Choroid plexus epithelial cell (primary cell): ENCODE measurements around the gene FNDC3B.

ENCODE experiments used
- DNase-seq: peaks from one replicate; pipeline ENCODE4 v3.0.0-alpha.2; 2010; ENCODE audit warnings: low read depth
- H3K4me3 ChIP-seq: 2 replicates; pipeline ENCODE4 v1.5.1; 2011; ENCODE audit warnings: low read depth, mild to moderate bottlenecking, control low read depth, low read length, moderate library complexity
- TF ChIP-seq, protein P1 (sequence below): conservative IDR thresholded peaks from 2 replicates; pipeline ENCODE4 v1.5.1; 2011; ENCODE audit warnings: low read depth, mild to moderate bottlenecking, control low read depth, inconsistent platforms, low read length, moderate library complexity

FNDC3B gene

DNA sequence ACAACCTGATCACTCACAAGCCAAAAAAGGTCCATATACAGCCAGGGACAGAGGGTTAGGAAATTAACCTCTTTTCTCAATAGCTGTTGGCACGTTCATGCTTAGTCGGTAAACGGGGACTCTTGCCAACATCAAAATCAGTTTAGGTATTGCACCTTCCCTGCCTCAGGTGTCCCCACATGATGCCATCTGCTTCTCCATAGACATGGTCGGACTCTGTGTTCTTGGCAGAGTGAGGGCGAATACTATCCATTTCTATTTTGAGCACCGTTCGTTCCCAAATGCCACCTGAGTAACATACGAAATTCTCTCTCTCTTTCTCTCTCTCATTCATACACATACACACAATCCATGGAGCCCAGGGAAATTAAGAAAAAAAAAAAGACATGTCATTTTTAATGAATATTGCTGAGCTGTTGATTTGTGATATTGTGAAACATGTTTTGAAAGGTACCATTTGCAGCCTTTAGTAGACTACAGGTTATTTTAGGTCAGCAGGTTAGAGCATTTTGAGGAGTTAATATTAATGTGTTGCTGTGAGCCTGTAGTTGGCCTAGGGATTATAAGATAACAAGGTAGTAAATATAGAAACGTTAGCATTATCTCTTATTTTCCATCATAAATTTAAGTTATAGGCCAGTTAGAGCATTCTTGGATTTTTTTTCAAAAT lies 330.3 kb downstream of the FNDC3B start:
- DNase-seq, result no peak
- H3K4me3 ChIP-seq, result no peak overlapping the region
- TF ChIP-seq, protein P1, sequence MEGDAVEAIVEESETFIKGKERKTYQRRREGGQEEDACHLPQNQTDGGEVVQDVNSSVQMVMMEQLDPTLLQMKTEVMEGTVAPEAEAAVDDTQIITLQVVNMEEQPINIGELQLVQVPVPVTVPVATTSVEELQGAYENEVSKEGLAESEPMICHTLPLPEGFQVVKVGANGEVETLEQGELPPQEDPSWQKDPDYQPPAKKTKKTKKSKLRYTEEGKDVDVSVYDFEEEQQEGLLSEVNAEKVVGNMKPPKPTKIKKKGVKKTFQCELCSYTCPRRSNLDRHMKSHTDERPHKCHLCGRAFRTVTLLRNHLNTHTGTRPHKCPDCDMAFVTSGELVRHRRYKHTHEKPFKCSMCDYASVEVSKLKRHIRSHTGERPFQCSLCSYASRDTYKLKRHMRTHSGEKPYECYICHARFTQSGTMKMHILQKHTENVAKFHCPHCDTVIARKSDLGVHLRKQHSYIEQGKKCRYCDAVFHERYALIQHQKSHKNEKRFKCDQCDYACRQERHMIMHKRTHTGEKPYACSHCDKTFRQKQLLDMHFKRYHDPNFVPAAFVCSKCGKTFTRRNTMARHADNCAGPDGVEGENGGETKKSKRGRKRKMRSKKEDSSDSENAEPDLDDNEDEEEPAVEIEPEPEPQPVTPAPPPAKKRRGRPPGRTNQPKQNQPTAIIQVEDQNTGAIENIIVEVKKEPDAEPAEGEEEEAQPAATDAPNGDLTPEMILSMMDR, result no peak

DNA sequence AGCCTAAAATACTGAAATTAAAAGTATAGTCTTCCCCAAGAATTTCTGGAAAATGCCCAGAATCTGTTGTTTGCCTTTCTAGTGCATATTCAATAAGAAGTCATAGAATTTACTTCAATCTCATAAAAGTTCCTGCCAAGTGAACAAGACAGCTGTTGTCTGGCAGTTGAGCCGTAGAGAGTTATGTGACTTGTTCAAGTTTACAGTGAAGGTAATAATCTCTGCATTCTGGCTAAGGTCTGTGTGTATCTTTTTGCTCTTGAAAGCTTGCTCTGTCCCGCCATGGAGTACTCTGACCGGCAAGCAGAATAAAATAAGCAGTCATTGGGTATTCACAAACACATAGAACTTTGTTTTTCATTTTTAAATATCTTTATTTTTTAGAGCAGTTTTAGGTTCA lies 331.0 kb downstream of the FNDC3B start:
- DNase-seq, result no peak
- TF ChIP-seq, protein P1, result no peak
- no peak overlapping the region for H3K4me3 ChIP-seq

DNA sequence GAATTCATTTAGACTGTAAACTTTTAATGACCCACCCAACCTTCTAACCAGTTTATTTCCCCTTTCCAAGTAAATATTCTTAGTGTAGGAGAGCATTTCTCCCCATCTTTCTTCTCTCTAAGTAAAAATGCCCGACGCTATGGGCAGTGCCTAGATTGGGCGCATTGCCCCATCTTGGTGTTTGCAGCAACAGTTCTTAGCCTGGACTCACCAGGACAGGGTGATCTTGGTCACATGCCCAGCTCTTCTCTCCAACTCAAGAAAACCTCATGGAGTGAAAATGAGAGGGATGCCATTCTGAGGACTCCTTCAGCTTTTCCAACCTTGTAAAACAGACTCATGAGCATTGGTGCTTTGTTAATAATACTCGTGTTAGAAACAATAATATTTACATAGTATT lies 332.2 kb downstream of the FNDC3B start:
- DNase-seq, result no peak
- TF ChIP-seq, protein P1, result no peak
- no peak overlapping the region for H3K4me3 ChIP-seq

DNA sequence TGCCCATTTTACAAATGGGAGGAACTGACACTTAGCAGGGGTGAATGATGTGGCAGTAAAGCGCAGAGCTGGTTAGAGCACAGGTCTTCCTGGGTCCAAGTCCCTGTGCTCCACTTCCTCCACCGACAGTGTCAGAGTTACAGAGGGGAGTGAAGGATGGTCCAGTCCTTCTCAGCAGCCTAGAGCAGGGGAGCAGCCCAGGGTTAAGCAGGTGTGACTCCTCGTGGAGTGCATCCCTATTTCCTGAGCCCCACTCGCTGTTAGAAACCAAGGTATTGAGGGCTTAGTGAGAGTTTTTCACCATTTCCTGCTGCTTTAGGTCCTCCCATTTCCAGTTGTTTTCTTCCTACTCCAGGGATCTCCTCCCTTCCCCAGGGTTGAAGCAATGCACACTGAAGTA lies 333.5 kb downstream of the FNDC3B start:
- TF ChIP-seq, protein P1, result no peak
- DNase-seq, result no peak
- H3K4me3 ChIP-seq, result no peak overlapping the region

DNA sequence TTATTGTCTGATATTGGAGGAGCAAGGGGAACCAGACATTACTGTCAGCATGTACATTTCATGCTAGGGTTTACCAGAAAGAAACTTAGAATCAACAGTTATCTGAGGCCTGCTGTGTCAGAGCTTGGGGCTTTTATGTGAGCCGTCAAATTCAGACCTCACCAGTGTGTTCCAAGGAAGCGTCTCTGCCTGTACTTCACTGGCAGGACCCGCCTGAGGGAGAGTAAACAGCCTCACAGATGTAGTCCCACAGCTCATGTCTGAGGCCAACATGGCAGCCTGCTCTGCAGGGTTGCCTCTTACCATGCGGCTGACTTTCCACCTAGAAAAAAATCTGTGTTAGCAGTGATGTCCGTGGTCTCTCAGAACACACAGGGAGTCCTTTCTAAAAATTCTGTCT lies 334.5 kb downstream of the FNDC3B start:
- no peak for DNase-seq
- TF ChIP-seq, protein P1, result no peak
- no peak overlapping the region for H3K4me3 ChIP-seq

DNA sequence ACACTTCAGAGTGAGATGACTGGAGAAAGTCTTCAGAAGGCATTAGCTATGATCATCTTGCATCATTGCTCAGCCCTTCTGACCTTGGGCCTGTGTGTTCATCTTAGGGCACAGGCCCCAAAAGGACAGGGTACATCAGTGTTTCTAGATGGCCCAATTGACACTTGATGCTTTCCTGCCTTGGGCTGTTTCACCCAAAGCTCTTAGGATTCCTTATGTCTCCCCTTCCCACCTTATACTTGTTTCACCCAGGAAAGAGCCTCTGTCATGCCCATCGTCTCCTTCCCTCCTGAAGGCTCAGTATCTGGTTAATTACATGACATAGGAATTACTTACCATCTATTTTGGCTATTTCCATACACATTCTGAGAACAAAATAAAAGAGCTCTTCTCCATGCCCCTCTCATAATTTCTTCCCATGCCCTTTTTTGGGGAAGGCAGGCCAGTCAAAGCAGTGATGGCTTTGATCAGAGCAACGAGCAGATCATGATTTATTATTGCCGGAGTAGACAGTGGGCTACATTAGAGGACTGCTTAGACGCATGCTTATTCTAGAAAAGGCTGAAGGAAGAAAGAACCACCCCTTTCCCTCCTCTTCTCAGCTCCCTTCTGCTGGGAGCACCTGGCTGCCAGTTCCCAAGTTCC lies 335.9 kb downstream of the FNDC3B start:
- no peak overlapping the region for H3K4me3 ChIP-seq
- DNase-seq, result no peak
- TF ChIP-seq, protein P1, result no peak

DNA sequence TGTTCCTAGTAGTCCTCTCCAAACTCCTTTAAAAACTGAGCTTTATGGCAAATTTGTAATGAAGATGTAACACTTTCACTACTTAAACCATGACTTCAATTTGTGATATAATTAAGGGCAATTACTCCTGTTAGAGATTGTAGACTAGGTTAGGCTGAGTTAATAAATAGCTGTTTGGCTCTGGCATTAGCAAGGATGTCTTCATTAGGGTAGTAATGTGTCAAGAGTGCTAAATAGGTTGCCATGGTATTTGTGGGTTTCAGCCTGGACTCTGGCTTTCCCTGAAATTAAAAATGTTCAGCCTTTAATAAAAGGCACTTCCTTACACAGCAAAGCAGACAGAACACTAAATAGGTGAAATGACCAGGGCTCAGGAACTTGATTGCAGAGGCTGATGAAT lies 337.0 kb downstream of the FNDC3B start:
- no peak for DNase-seq
- H3K4me3 ChIP-seq, result no peak overlapping the region
- TF ChIP-seq, protein P1, result no peak
